Measurements from ENCODE around the gene IRF2BP1.

The IRF2BP1 gene

GRCh38 chr19:45885556-45886426 is at the start of gene IRF2BP1:
TSS of gene IRF2BP1 (minus strand) at chr19:45886141. CDS start at chr19:45885774, 367 bp downstream.
- peak; percentile 78 for DNase-seq

- no peak for DNase-seq
Measured at GRCh38 chr19:45935267-45935666, 49.3 kb upstream of the IRF2BP1 start.

- no peak for DNase-seq
Measured at GRCh38 chr19:45934551-45935230, 48.8 kb upstream of the IRF2BP1 start.

GRCh38 chr19:45933759-45934158 is 47.8 kb upstream of the IRF2BP1 start:
- DNase-seq: no peak

GRCh38 chr19:45931055-45931454 is 45.1 kb upstream of the IRF2BP1 start:
- no peak for DNase-seq

GRCh38 chr19:45929247-45929646 is 43.3 kb upstream of the IRF2BP1 start:
- DNase-seq: no peak

GRCh38 chr19:45927565-45928261 is 41.8 kb upstream of the IRF2BP1 start:
- peak; percentile 75 to 80 for DNase-seq

- no peak for DNase-seq
Measured at GRCh38 chr19:45924891-45925447, 39.0 kb upstream of the IRF2BP1 start.

- DNase-seq: no peak
Measured at GRCh38 chr19:45922281-45922680, 36.3 kb upstream of the IRF2BP1 start.

- DNase-seq: no peak
Measured at GRCh38 chr19:45920458-45920857, 34.5 kb upstream of the IRF2BP1 start.

- DNase-seq: no peak
Measured at GRCh38 chr19:45919678-45920077, 33.7 kb upstream of the IRF2BP1 start.

GRCh38 chr19:45918721-45919120 is 32.8 kb upstream of the IRF2BP1 start:
- no peak for DNase-seq

GRCh38 chr19:45917421-45918091 is 31.6 kb upstream of the IRF2BP1 start:
- no peak for DNase-seq

GRCh38 chr19:45913874-45914830 is 28.2 kb upstream of the IRF2BP1 start, which contains the start of gene NANOS2:
TSS of gene NANOS2 (minus strand) at chr19:45914778. CDS start at chr19:45914693, 85 bp downstream.
- no peak for DNase-seq

- DNase-seq: no peak
Measured at GRCh38 chr19:45911291-45911690, 25.4 kb upstream of the IRF2BP1 start.

- DNase-seq: no peak
Measured at GRCh38 chr19:45908956-45909355, 23.0 kb upstream of the IRF2BP1 start.

- no peak for DNase-seq
Measured at GRCh38 chr19:45906221-45906620, 20.3 kb upstream of the IRF2BP1 start.

GRCh38 chr19:45905011-45905410 is 19.1 kb upstream of the IRF2BP1 start:
- DNase-seq: no peak

GRCh38 chr19:45902651-45903625 is 17.0 kb upstream of the IRF2BP1 start:
- peak; percentile 99 for DNase-seq

Measured in stimulated activated CD4-positive, alpha-beta T cell treated with anti-CD3 and anti-CD28 coated beads, Interleukin-2, amount 100 ng/mL, for 48 hours (primary cell).